Smooth muscle cell (in vitro differentiated cells): ENCODE data around the gene THAP12. TPM values are rescaled to one million over a fixed set of nuclear protein-coding genes. Genes with fewer than 3 reads are reported as not detected.

Experiments used
- polyA plus RNA-seq: library from polyadenylated mRNA; unstranded; fragments of >200 nt; fragmentation: Nextera tagmentation; extraction: Ambion mirVana; gene quantifications from 2 replicates; pipeline ENCODE4 v1.2.1, GENCODE V29; 2016
- small RNA-seq: library from RNA; depleted of rRNA; stranded (forward); fragments of <200 nt; gene quantifications from one replicate; pipeline ENCODE3, GENCODE V24; 2014
- total RNA-seq: library from RNA; depleted of rRNA; stranded (reverse); fragments of >200 nt; gene quantifications from 2 replicates; pipeline ENCODE4 v1.2.3, GENCODE V29; 2014

THAP12 gene
- total and polyA plus RNA-seq, 2 experiments from 2014 or later = 17.2 to 55.0 TPM

Small RNA genes within 50 kb of the gene (small RNA-seq; reads per million reads assigned to genes)
- not detected for gene RF00019

Other genes with a start within 250 kb of the THAP12 start
- 6.8 and 13.5 TPM in 2 replicates for gene WNT11, start 174.6 kb downstream of the THAP12 start, total RNA-seq
- gene WNT11, start 174.6 kb downstream of the THAP12 start, polyA plus RNA-seq = 9.4 and 12.1 TPM in 2 replicates
- gene GVQW3, start 191 bp upstream of the THAP12 start, total RNA-seq = 1.2 and 3.1 TPM in 2 replicates
- 1.9 and 2.8 TPM in 2 replicates for gene GVQW3, start 191 bp upstream of the THAP12 start, polyA plus RNA-seq
- gene EMSY, start 63.9 kb upstream of the THAP12 start, total RNA-seq = 26.0 and 73.3 TPM in 2 replicates
- 11.5 and 14.5 TPM in 2 replicates for gene EMSY, start 63.9 kb upstream of the THAP12 start, polyA plus RNA-seq